ENCODE measurements around the gene FBXW8.

Gene FBXW8

GRCh38 chr12:117019866-117020265 is 109.1 kb downstream of the FBXW8 start:
- DNase-seq (ENCODE audit: low read depth in 4 of 4, low spot score in 1 of 4): no peak

DNA sequence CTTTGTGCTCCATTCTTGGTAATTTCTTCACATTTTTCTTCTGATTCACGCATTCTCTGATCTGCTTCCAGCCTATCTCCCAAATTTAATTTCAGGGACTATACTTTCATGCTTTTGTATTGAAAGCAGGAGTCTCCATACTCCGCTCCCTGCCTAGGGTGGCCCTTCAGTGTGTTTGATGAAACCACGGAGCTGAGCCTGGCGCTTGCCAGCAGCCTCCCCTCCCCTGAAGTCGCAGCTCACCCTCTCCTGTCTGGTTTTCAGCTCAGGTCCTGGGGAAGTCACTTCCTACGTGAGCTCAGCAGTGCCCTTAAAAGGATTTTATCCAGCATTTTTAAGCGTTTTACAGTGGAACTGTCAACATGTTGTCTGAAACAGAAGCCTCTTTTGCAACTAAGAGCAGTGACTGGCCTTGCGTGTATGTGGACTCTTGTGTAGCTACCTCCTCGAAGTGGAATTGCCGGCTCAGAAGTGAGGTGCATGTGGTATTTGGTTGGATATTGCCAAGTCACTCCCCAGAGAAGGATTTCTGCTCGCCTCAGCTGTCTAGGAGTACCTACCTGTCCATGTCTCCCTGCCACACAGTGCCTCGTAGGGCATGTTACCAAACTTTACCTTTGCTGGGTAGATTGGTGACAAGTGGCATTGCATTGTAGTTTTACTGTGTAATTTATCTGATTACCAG is 109.9 kb downstream of the FBXW8 start:
- no peak for DNase-seq (ENCODE audit: low read depth in 4 of 4, low spot score in 1 of 4)

- no peak for DNase-seq (ENCODE audit: low read depth in 4 of 4, low spot score in 1 of 4)
These were observed 111.7 kb downstream of the FBXW8 start for GRCh38 chr12:117022465-117022864.

DNA sequence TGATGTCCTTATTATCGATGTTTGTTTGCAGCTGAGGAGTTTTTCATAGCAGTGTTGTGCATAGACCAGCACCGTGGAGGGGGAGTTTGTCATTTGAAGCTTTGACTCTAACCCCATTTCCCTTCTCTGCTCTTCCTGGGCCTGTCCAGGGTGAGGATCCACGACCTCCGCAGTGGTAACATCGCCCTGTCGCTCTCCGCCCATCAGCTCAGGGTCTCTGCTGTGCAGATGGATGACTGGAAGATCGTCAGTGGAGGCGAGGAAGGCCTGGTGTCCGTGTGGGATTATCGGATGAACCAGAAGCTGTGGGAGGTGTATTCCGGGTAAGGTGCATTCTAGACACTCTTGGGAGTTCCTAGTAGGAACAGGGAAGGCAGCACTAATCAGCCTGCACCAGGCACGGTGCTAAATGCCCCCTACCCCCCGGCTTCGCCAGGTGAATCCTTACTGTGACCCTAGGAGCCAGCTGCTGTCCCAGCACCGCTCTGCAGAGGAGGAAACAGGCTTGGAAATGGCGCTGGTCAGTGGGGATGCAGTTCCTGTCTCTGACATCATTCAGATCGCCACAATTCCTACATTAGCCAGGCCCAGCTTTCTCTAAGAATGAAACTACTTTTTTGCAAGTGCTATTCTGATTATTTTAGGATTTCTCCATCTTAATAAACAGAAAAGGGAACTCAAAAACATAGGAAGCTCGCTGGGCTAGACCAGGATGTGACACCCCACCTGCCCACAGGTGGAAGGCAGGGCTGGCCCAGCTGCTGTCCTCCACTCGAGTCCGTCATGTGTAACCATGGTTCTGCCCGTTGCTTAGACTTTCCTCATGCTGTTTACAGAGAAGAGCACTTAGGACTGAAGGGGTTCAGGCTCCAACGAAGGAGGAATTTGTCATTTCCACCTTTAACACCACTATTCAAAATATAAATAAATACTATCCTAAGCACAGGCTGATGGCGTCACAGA is 113.5 kb downstream of the FBXW8 start:
- DNase-seq (ENCODE audit: low read depth in 4 of 4, low spot score in 1 of 4): no peak

DNA sequence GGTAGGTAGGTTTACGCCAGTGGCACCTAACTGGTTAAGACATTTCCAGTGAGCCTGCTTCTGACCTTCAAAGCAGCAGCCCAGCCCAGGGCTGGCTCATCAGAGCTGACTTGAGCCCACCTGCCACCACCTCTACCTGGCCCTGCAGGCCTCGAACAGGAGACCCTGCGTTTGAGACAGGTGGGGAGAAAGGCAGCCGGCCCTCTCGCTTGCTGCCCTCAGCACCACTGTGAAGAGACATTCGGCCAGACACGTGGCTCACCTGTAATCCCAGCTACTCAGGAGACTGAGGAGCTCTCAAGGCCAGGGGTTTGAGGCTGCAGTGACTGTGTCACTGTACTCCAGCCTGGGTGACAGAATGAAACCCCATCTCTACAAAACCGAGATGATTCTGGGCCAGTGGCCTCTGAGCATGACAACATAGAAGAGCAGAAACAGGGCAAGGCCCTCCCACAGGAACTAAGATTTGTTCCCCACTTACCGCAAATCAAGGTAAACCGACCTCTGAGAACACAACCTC is 114.3 kb downstream of the FBXW8 start:
- no peak for DNase-seq (ENCODE audit: low read depth in 4 of 4, low spot score in 1 of 4)

- DNase-seq (ENCODE audit: low read depth in 4 of 4, low spot score in 1 of 4): peak in 3 of 4 experiments; percentile 11 to 26 (median 15)
These were observed 114.9 kb downstream of the FBXW8 start for GRCh38 chr12:117025481-117026151.

DNA sequence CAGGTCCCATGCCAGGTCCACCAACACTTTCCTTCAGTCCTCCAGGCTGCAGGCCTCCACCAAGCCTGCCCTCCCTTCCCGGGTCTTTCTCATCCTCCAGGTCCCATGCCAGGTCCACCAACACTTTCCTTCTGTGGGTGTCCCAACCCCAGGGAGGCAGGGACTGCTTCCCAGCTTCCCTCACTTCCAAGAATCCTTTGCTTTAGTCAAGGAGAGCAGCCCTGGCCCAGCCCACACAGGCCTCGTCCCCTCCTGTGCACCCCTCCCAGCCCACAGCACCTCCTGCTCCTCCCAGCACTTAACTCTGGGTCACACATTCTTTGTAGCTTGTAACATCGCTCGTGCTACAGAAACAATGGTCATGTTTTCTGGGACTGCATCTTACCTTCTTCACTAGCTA is 115.6 kb downstream of the FBXW8 start:
- DNase-seq (ENCODE audit: low read depth in 4 of 4, low spot score in 1 of 4): no peak

GRCh38 chr12:117026921-117027250 is 116.1 kb downstream of the FBXW8 start:
- no peak for DNase-seq (ENCODE audit: low read depth in 4 of 4, low spot score in 1 of 4)

- DNase-seq (ENCODE audit: low read depth in 4 of 4, low spot score in 1 of 4): no peak
These were observed 116.7 kb downstream of the FBXW8 start for GRCh38 chr12:117027251-117028086.

DNA sequence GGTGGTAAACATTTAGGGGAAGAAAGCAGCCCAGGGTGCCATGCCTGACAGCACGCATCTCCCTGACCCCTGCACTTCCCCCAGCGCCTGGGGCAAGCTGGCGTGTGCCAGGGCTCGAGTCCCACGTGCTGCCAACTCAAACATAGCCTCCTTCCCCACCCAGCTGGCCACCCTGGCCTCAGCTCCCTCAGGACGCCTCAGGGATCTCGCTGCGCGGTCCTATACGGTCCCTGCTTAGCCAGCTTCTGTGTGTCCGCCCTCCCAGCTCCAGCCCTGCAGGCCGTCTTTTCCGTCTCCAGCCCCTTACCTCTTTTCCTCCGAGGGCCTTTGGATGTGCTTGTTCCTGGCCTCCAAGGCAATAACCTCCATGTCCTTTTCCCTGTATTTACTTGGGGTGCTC is 117.5 kb downstream of the FBXW8 start:
- no peak for DNase-seq (ENCODE audit: low read depth in 4 of 4, low spot score in 1 of 4)

GRCh38 chr12:117030187-117030900 is 119.6 kb downstream of the FBXW8 start:
- no peak for DNase-seq (ENCODE audit: low read depth in 4 of 4, low spot score in 1 of 4)

- DNase-seq (ENCODE audit: low read depth in 4 of 4, low spot score in 1 of 4): no peak
These were observed 121.3 kb downstream of the FBXW8 start for GRCh38 chr12:117031843-117032592.

- no peak for DNase-seq (ENCODE audit: low read depth in 4 of 4, low spot score in 1 of 4)
These were observed 122.0 kb downstream of the FBXW8 start for GRCh38 chr12:117032593-117033381.

DNA sequence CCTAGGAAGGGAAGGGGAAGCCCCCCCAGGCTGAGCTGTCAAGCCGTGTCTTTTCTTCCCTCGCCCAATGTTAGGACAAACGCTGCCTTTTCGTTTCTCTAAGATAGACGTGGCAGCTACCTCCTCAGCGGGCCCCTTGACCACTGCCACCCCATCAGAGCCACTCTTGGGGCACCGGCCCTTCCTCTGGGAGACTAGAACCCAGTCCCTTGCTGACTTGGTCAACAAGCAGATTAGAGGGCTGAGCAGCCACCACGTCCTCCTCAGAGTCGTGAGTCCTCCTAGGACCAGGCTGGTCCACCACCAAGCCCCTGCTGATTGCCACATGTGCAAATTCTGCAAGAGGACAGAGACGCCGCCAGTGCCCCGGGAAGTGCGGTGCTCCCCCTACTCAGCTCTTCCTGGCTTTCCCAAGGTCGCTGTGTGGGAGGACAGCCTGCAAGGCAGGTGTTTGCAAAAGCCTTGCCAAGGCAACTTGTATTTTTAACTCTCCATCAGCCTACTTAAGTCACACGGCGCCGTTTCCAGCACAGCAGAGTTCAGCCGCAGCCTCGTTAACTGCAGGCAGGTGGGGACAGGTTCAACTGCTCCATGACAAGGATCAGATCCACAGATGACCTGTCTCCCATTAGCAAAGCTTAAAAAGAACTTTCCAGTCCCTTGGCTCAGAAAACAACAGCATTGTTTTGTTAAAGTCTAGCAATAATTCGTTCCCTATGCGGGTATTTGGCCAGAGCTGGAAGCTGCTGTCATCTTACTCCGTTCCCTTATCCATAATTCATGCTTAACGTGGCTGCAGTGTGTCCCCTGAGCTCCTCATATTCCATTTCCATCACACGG is 122.9 kb downstream of the FBXW8 start:
- DNase-seq (ENCODE audit: low read depth in 4 of 4, low spot score in 1 of 4): no peak

DNA sequence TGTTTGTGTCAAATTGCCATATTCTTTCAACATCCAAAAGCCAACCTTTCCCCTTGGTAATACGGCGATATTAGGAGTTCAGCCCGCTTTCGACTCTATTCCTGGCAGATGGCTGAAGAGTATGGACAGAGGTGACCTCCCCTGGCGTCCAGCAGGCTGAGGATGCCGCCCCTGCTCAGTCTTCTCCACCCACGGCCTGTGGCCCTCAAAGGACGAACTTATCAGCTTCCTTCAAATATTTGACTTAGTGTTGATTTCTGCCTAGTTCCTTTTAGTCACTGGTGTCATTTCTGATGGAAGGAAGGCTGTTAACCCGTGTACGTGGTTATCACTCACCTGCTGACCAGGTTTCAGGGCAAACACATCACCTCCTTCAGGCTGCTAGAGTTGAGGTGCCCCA is 123.5 kb downstream of the FBXW8 start:
- no peak for DNase-seq (ENCODE audit: low read depth in 4 of 4, low spot score in 1 of 4)

DNA sequence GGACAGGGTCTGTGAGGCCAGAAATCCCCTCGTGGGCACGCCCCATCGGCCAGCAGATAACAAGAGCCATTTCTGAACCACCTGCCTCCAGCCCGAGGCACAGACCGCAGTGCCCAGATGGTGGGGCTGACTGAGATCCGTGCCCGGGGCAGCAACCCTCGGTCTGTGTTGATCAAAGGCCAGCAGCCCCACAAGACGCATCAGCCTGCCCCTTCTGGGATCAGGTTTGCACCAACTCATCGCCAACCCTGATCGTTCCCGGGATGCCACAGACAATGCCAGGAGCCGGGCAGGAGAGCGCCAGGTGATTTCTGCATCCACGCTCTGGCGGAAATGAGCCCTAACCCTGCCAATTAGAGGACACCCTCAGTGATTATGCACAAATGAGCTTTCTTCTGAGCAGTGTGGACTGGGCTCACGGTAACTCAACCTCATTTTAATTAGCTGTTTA is 124.0 kb downstream of the FBXW8 start:
- no peak for DNase-seq (ENCODE audit: low read depth in 4 of 4, low spot score in 1 of 4)

DNA sequence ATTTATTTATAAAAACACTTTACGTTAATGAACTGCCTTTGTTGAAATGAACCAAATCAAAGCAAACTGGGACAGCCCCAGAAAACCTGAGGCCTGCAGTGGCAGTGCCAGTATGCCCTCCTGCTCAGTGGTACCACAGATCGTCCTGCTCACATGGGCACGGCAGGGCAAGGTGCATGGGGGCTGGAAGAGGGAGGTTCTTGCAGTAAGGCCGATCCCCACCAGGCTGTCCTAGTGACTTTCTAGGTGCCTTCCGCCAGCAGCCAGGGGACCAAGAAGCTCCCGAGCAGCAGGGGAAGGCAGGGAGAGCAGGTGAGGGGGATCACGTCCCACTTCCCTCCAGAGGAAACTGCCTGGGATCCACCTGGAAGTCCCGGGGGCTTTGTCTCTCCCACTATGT is 124.5 kb downstream of the FBXW8 start:
- no peak for DNase-seq (ENCODE audit: low read depth in 4 of 4, low spot score in 1 of 4)

- no peak for DNase-seq (ENCODE audit: low read depth in 4 of 4, low spot score in 1 of 4)
These were observed 125.3 kb downstream of the FBXW8 start for GRCh38 chr12:117036046-117036445.
